ENCODE data around the gene PCNX2. TPM values are rescaled to one million over a fixed set of nuclear protein-coding genes. Genes with fewer than 3 reads are reported as not detected.
"Not testable (repeated sequence)": the region's sequence is repeated elsewhere in the genome, so short reads cannot be mapped to it uniquely, and the experiment has no call there.

The PCNX2 gene
- total RNA-seq, 2 donors from 2014 or later = 64.1 to 70.1 TPM

GRCh38 chr1:233138788-233139585, 156.5 kb downstream of the PCNX2 start:
- H3K9me3 ChIP-seq (ENCODE audit: control insufficient read depth, low read length, poor library complexity, severe bottlenecking) = no peaks in the 10 kb centered on the region
- no peak for DNase-seq
- Mint-ChIP-seq H3K27ac (no peak overlapping the region), H3K4me1 (peaks cover 2% of the 10 kb centered on the region), H3K27me3 (no peaks in the 10 kb centered on the region), H3K36me3 (ENCODE audit: low read depth) (peaks cover 7% of the 10 kb centered on the region), H3K4me3 (no peak overlapping the region)
- no peak for ATAC-seq

GRCh38 chr1:233135833-233136232, 159.7 kb downstream of the PCNX2 start:
- peaks cover 7% of the 10 kb centered on the region for H3K36me3 Mint-ChIP-seq (ENCODE audit: low read depth)

DNA sequence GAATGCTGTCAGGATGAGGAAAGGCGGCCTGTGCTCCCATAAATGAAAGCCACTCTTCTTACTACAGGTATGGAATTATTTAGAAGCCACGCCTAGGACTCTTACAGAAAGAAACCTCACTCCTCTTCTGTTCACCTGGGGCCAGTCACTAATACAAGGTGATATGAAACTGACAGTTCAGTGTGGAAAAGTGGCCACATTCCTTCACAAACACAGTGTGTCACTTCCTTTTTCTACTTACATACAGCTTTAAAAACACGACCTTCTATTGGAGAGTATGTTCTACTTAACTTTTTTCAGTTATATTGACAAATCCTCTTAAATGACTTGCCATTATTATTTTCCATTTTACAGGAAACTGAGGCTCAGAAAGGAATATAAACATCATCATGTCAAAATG, 163.1 kb downstream of the PCNX2 start:
- no peaks in the 10 kb centered on the region for H3K4me1 Mint-ChIP-seq
- DNase-seq (no peak), ATAC-seq (no peak)
- H3K9me3 ChIP-seq (ENCODE audit: control insufficient read depth, low read length, poor library complexity, severe bottlenecking) = no peaks in the 10 kb centered on the region
- no peak overlapping the region for H3K4me3 Mint-ChIP-seq
- H3K27ac Mint-ChIP-seq = no peak overlapping the region
- H3K36me3 Mint-ChIP-seq (ENCODE audit: low read depth) = peaks cover 10% of the 10 kb centered on the region
- no peaks in the 10 kb centered on the region for H3K27me3 Mint-ChIP-seq

More at GRCh38 chr1:233135833-233136232, 159.7 kb downstream of the PCNX2 start:
- no peaks in the 10 kb centered on the region for H3K9me3 ChIP-seq (ENCODE audit: control insufficient read depth, low read length, poor library complexity, severe bottlenecking)
- Mint-ChIP-seq H3K4me1 (no peaks in the 10 kb centered on the region), H3K27me3 (no peaks in the 10 kb centered on the region), H3K27ac (no peak overlapping the region), H3K4me3 (no peak overlapping the region)
- ATAC-seq (no peak), DNase-seq (no peak)

DNA sequence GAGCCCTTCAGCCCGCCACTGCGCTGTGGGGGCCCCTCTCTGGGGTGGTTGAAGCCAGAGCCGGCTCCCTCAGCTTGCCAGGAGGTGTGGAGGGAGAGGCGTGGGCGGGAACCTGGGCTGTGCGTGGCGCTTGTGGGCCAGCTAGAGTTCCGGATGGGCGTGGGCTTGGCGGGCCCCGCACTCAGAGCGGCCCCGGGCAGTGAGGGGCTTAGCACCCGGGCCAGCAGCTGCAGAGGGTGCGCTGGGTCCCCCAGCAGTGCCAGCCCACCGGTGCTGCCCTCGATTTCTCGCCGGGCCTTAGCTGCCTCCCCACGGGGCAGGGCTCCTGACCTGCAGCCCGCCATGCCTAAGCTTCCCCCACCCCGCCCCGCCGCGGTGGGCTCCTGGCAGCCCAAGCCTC, 166.5 kb downstream of the PCNX2 start:
- H3K4me1 Mint-ChIP-seq; H3K27ac Mint-ChIP-seq; H3K4me3 Mint-ChIP-seq; H3K27me3 Mint-ChIP-seq; H3K9me3 ChIP-seq (ENCODE audit: control insufficient read depth, low read length, poor library complexity, severe bottlenecking); DNase-seq; ATAC-seq: not testable (repeated sequence)
- peaks cover 17% of the 10 kb centered on the region for H3K36me3 Mint-ChIP-seq (ENCODE audit: low read depth)

- Mint-ChIP-seq H3K27me3 (no peaks in the 10 kb centered on the region), H3K36me3 (ENCODE audit: low read depth) (peaks cover 14% of the 10 kb centered on the region), H3K27ac (no peak overlapping the region), H3K4me3 (no peak overlapping the region), H3K4me1 (peaks cover 2% of the 10 kb centered on the region)
- ATAC-seq (no peak), DNase-seq (no peak)
- no peaks in the 10 kb centered on the region for H3K9me3 ChIP-seq (ENCODE audit: control insufficient read depth, low read length, poor library complexity, severe bottlenecking)
Measured at GRCh38 chr1:233127157-233127556, 168.4 kb downstream of the PCNX2 start.

DNA sequence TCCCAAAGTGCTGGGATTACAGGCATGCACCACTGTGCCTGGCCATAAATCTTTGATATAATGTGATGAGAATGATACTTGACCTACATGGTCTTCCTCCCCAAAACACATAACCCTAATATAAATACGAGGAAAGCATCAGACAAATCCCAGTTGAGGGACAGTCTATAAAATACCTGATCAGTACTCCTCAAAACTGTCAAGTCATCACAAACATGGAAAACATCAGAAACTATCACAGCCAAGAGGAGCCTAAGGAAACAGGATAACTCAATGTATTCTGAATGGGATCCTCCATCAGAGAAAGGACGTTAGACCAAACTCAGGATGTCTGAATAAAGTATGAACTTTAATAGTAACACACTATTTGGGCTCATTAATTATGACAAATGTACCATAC, 172.7 kb downstream of the PCNX2 start:
- H3K27ac Mint-ChIP-seq = no peak overlapping the region
- ATAC-seq = no peak
- no peaks in the 10 kb centered on the region for H3K9me3 ChIP-seq (ENCODE audit: control insufficient read depth, low read length, poor library complexity, severe bottlenecking)
- H3K4me3 Mint-ChIP-seq = no peak overlapping the region
- no peak for DNase-seq
- peaks cover 11% of the 10 kb centered on the region for H3K36me3 Mint-ChIP-seq (ENCODE audit: low read depth)
- no peaks in the 10 kb centered on the region for H3K27me3 Mint-ChIP-seq
- peaks cover 5% of the 10 kb centered on the region for H3K4me1 Mint-ChIP-seq

GRCh38 chr1:233121947-233122559, 173.5 kb downstream of the PCNX2 start:
- Mint-ChIP-seq H3K27me3 (no peaks in the 10 kb centered on the region), H3K4me1 (peaks cover 5% of the 10 kb centered on the region), H3K27ac (no peak overlapping the region), H3K36me3 (ENCODE audit: low read depth) (peaks cover 9% of the 10 kb centered on the region), H3K4me3 (no peak overlapping the region)
- no peak for DNase-seq
- no peak for ATAC-seq
- H3K9me3 ChIP-seq (ENCODE audit: control insufficient read depth, low read length, poor library complexity, severe bottlenecking) = no peaks in the 10 kb centered on the region

GRCh38 chr1:233114860-233115259, 180.7 kb downstream of the PCNX2 start:
- H3K9me3 ChIP-seq (ENCODE audit: control insufficient read depth, low read length, poor library complexity, severe bottlenecking) = no peaks in the 10 kb centered on the region
- H3K36me3 Mint-ChIP-seq (ENCODE audit: low read depth) = peaks cover 12% of the 10 kb centered on the region
- no peak for DNase-seq
- no peak overlapping the region for H3K4me3 Mint-ChIP-seq
- H3K27me3 Mint-ChIP-seq = no peaks in the 10 kb centered on the region
- ATAC-seq = no peak
- peaks cover 20% of the 10 kb centered on the region for H3K4me1 Mint-ChIP-seq
- H3K27ac Mint-ChIP-seq = no peak overlapping the region

DNA sequence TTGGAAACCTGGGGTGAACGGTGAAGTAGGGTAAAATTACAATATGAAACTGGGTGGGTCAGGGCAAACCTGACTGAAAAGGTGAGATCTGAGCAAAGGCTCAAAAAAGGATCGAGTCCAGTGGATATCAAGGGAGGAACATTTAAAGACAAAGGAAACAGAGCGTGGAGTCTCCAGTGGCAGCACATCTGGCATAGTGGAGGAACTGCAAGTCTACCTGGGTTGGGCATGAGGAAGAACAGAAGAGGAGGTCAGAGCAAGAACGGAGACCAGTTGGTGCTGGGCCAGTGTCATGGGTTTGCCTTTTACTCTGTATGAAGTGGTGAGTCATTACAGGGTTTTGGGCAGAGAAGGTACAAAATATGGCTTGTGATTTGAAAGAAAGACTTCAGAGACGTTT, 181.4 kb downstream of the PCNX2 start:
- H3K9me3 ChIP-seq (ENCODE audit: control insufficient read depth, low read length, poor library complexity, severe bottlenecking) = no peaks in the 10 kb centered on the region
- Mint-ChIP-seq H3K27ac (no peak overlapping the region), H3K4me3 (no peak overlapping the region), H3K27me3 (no peaks in the 10 kb centered on the region), H3K4me1 (peaks cover 23% of the 10 kb centered on the region), H3K36me3 (ENCODE audit: low read depth) (peaks cover 16% of the 10 kb centered on the region)
- DNase-seq (no peak), ATAC-seq (no peak)

DNA sequence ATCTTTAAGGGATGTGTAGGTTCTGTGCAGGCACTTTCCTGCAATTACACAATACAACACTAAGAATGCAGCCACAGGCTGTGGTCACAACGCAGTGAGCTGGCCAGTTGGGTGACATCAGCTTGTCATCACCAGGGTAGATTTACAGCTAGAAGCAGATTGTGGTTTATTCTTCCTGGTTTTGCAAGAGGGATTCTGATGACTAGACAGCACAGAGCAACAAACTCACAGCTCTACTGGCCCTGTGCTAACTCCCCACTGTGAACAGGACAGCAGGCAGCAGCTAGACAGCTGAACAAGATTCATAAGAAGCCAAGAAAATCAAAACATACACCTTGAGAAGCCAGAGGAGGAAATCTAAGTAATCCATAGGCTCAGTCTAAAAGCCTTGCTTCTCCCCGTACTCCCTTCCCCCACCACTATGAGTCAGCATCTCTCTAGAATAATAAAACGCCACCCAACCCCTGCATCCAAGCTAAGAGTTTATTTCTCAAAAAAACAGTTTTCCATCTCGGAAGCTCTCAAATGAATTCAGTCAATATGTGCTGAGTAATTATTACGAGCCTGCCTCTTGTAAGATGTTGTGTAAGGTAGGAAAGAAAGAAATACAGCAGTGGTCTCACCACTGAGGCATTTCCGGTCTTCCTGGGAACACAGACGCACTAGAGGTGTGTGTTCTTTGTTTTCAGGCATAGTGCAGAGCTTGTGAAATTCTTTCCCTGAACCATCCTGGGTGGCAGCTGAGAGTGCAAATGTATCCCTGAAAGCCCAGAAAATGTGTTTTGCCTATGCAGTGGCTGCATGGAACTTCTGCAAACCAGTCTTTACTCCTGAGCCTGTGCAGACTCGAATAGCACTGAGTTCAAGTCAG, 182.3 kb downstream of the PCNX2 start:
- H3K27ac Mint-ChIP-seq = no peak overlapping the region
- DNase-seq (no peak), ATAC-seq (peak; percentile 54)
- peaks cover 22% of the 10 kb centered on the region for H3K36me3 Mint-ChIP-seq (ENCODE audit: low read depth)
- no peak overlapping the region for H3K4me3 Mint-ChIP-seq
- no peaks in the 10 kb centered on the region for H3K27me3 Mint-ChIP-seq
- peaks cover 25% of the 10 kb centered on the region for H3K4me1 Mint-ChIP-seq
- no peaks in the 10 kb centered on the region for H3K9me3 ChIP-seq (ENCODE audit: control insufficient read depth, low read length, poor library complexity, severe bottlenecking)

GRCh38 chr1:233112186-233113008, 183.1 kb downstream of the PCNX2 start:
- peaks cover 22% of the 10 kb centered on the region for H3K36me3 Mint-ChIP-seq (ENCODE audit: low read depth)
- no peaks in the 10 kb centered on the region for H3K9me3 ChIP-seq (ENCODE audit: control insufficient read depth, low read length, poor library complexity, severe bottlenecking)
- H3K27me3 Mint-ChIP-seq = no peaks in the 10 kb centered on the region
- no peak for ATAC-seq
- DNase-seq = no peak
- no peak overlapping the region for H3K27ac Mint-ChIP-seq
- H3K4me3 Mint-ChIP-seq = no peak overlapping the region
- H3K4me1 Mint-ChIP-seq = peaks cover 25% of the 10 kb centered on the region

GRCh38 chr1:233111731-233112130, 183.8 kb downstream of the PCNX2 start:
- no peaks in the 10 kb centered on the region for H3K9me3 ChIP-seq (ENCODE audit: control insufficient read depth, low read length, poor library complexity, severe bottlenecking)
- peaks cover 22% of the 10 kb centered on the region for H3K36me3 Mint-ChIP-seq (ENCODE audit: low read depth)
- DNase-seq (no peak), ATAC-seq (no peak)
- H3K27me3 Mint-ChIP-seq = no peaks in the 10 kb centered on the region
- no peak overlapping the region for H3K4me3 Mint-ChIP-seq
- H3K4me1 Mint-ChIP-seq = peaks cover 23% of the 10 kb centered on the region
- no peak overlapping the region for H3K27ac Mint-ChIP-seq

Measured in T-helper 17 cell (primary cell).